SK-N-MC (cell line): ENCODE data around the gene C16orf92.

Experiments used
- EZH2 ChIP-seq: fragments of 200-600 bp; sonication (generic); IDR thresholded peaks from one replicate; pipeline ENCODE4 v1.6.1; 2017; ENCODE audit warnings: antibody characterized with exemption
- FOXP2 ChIP-seq: optimal IDR thresholded peaks from 2 replicates; pipeline ENCODE3; 2011; ENCODE audit warnings: mild to moderate bottlenecking, moderate library complexity; ENCODE audit not compliant: insufficient read depth; ENCODE audit errors: extremely low read length, control extremely low read depth
- POLR2AphosphoS5 ChIP-seq: IDR thresholded peaks from 2 replicates; pipeline ENCODE4 v1.6.1; 2012; ENCODE audit warnings: mild to moderate bottlenecking, low read depth, low read length, borderline replicate concordance

DNA sequence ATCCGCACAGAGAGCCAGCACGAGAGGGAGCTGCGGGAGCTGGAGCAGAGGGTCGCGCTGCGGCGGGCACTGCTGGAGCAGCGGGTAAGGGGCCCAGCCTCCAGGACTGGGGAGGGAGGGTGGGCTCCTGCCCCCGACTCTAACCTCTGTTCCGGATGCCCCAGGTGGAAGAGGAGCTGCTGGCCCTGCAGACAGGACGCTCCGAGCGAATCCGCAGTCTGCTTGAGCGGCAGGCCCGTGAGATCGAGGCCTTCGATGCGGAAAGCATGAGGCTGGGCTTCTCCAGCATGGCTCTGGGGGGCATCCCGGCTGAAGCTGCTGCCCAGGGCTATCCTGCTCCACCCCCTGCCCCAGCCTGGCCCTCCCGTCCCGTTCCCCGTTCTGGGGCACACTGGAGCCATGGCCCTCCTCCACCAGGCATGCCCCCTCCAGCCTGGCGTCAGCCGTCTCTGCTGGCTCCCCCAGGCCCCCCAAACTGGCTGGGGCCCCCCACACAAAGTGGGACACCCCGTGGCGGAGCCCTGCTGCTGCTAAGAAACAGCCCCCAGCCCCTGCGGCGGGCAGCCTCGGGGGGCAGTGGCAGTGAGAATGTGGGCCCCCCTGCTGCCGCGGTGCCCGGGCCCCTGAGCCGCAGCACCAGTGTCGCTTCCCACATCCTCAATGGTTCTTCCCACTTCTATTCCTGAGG lies 32.0 kb upstream of the C16orf92 start:
- TF ChIP-seq POLR2AphosphoS5, result no peak
- TF ChIP-seq FOXP2, result no peak
- TF ChIP-seq EZH2, result no peak
